H1 (cell line): ENCODE data around the gene ATP4A. TPM values are rescaled to one million over a fixed set of nuclear protein-coding genes. Genes with fewer than 3 reads are reported as not detected.

ENCODE experiments used
- CTCF ChIA-PET: fragments of 300-600 bp; sonication (Branson Sonifier 250); formaldehyde crosslinking; loops from one replicate; lab custom pipeline; 2021; ENCODE audit not compliant: partially characterized antibody; lab: Charles Lee
- POLR2A ChIA-PET: fragments of 300-600 bp; sonication (Branson Sonifier 250); formaldehyde crosslinking; loops from one replicate; lab custom pipeline; 2021; ENCODE audit warnings: inconsistent platforms; ENCODE audit not compliant: partially characterized antibody; lab: Charles Lee
- DNase-seq, 2 experiments: peaks; one replicate each; pipeline versions ENCODE4 v3.0.0 to v3.0.0-alpha.2; 2010 to 2022; ENCODE audit warnings: low spot score in 2 of 2, low read depth in 1 of 2, mixed read lengths in 1 of 2
- FAIRE-seq: peaks from 2 replicates; lab custom pipeline; 2011; peaks lifted over from hg19 to GRCh38; lab: Jason Lieb, UNC
- H2AFZ ChIP-seq: 2 replicates; pipeline ENCODE4 v1.8.1; 2012; ENCODE audit warnings: low read length, inconsistent platforms
- H2AK5ac ChIP-seq: 2 replicates; pipeline ENCODE4 v1.6.1; 2013; ENCODE audit warnings: low read depth, low read length
- H2BK120ac ChIP-seq: replicated peaks from 2 replicates; pipeline ENCODE3; 2013; ENCODE audit warnings: low read depth, low read length, inconsistent platforms
- H2BK12ac ChIP-seq: 2 replicates; pipeline ENCODE4 v1.6.1; 2013; ENCODE audit warnings: low read depth, low read length
- H2BK15ac ChIP-seq: 2 replicates; pipeline ENCODE4 v1.6.1; 2013; ENCODE audit warnings: low read length
- H2BK20ac ChIP-seq: 2 replicates; pipeline ENCODE4 v1.6.1; 2013; ENCODE audit warnings: low read length
- H2BK5ac ChIP-seq: 2 replicates; pipeline ENCODE4 v1.6.1; 2013; ENCODE audit warnings: low read depth, low read length
- H3K14ac ChIP-seq: 2 replicates; pipeline ENCODE4 v1.6.1; 2013; ENCODE audit warnings: inconsistent platforms; ENCODE audit not compliant: insufficient read length
- H3K18ac ChIP-seq: 2 replicates; pipeline ENCODE4 v1.6.1; 2013; ENCODE audit warnings: low read length; ENCODE audit errors: extremely low read depth
- H3K23ac ChIP-seq: 2 replicates; pipeline ENCODE4 v1.6.1; 2013; ENCODE audit warnings: inconsistent platforms; ENCODE audit not compliant: insufficient read length
- H3K23me2 ChIP-seq: 2 replicates; pipeline ENCODE4 v1.6.1; 2013; ENCODE audit warnings: low read depth, low read length
- H3K27ac ChIP-seq: 2 replicates; pipeline ENCODE4 v1.6.1; 2011; ENCODE audit warnings: low read depth, low read length, inconsistent platforms
- H3K27me3 ChIP-seq, 4 experiments: replicated peaks in 1 of 4; 1 replicate in 1 of 4; 2 replicates in 3 of 4; pipeline versions ENCODE4 v1.6.1 to v1.8.1; 2011 to 2013; ENCODE audit warnings: low read length in 3 of 4, mild to moderate bottlenecking in 3 of 4, inconsistent platforms in 2 of 4, mixed read lengths in 2 of 4, moderate library complexity in 1 of 4; ENCODE audit not compliant: control insufficient read depth in 3 of 4, insufficient read depth in 3 of 4; ENCODE audit errors: extremely low read depth in 1 of 4
- H3K36me3 ChIP-seq, 4 experiments: 2 replicates each; pipeline versions ENCODE4 v1.6.1 to v1.8.1; 2011 to 2013; ENCODE audit warnings: mild to moderate bottlenecking in 4 of 4, low read length in 3 of 4, moderate library complexity in 2 of 4, control low read depth in 1 of 4, inconsistent platforms in 1 of 4; ENCODE audit not compliant: insufficient read depth in 4 of 4, control insufficient read depth in 2 of 4
- H3K4ac ChIP-seq: replicated peaks from 2 replicates; pipeline ENCODE3; 2013; ENCODE audit warnings: low read length, low read depth, mixed read lengths, inconsistent platforms; ENCODE audit not compliant: insufficient read length
- H3K4me1 ChIP-seq, 4 experiments: replicated peaks in 1 of 4; 1 replicate in 1 of 4; 2 replicates in 3 of 4; pipeline versions ENCODE4 v1.6.1 to v1.8.1; 2011 to 2013; ENCODE audit warnings: low read length in 3 of 4, inconsistent platforms in 2 of 4, mixed read lengths in 1 of 4; ENCODE audit not compliant: insufficient read depth in 4 of 4, control insufficient read depth in 3 of 4
- H3K4me2 ChIP-seq, 2 experiments: 2 replicates each; pipeline versions ENCODE4 v1.6.1 to v1.8.1; 2011 to 2013; ENCODE audit warnings: low read depth in 2 of 2, low read length in 2 of 2, control low read depth in 1 of 2, inconsistent platforms in 1 of 2, mild to moderate bottlenecking in 1 of 2; ENCODE audit not compliant: insufficient read depth in 1 of 2
- H3K4me3 ChIP-seq, 4 experiments: fragments of 200-600, 300-600 bp in 1 of 4; sonication (generic), shearing (Covaris generic), sonication (Bioruptor Twin) in 1 of 4; 2 replicates each; pipeline versions ENCODE4 v1.5.1 to v1.8.1; 2011 to 2016; ENCODE audit warnings: low read length in 4 of 4, low read depth in 3 of 4, control low read depth in 2 of 4, inconsistent platforms in 2 of 4, mild to moderate bottlenecking in 2 of 4, mixed read lengths in 1 of 4, moderate library complexity in 1 of 4; ENCODE audit not compliant: insufficient read depth in 2 of 4; ENCODE audit errors: extremely low read depth in 1 of 4
- H3K56ac ChIP-seq: replicated peaks from 2 replicates; pipeline ENCODE3; 2013; ENCODE audit warnings: low read depth, mild to moderate bottlenecking, mixed read lengths, low read length, inconsistent platforms; ENCODE audit not compliant: insufficient read length
- H3K79me1 ChIP-seq: 2 replicates; pipeline ENCODE4 v1.6.1; 2013; ENCODE audit warnings: low read depth, low read length, control low read depth
- H3K79me2 ChIP-seq, 2 experiments: 2 replicates each; pipeline versions ENCODE4 v1.6.1 to v1.8.1; 2012 to 2013; ENCODE audit warnings: low read length in 2 of 2, mild to moderate bottlenecking in 2 of 2, inconsistent platforms in 1 of 2; ENCODE audit not compliant: insufficient read depth in 2 of 2, control insufficient read depth in 1 of 2
- H3K9ac ChIP-seq, 4 experiments: replicated peaks in 1 of 4; 1 replicate in 1 of 4; 2 replicates in 3 of 4; pipeline versions ENCODE4 v1.6.1 to v1.8.1; 2011 to 2013; ENCODE audit warnings: low read depth in 3 of 4, low read length in 3 of 4, control low read depth in 2 of 4, mild to moderate bottlenecking in 2 of 4, moderate library complexity in 2 of 4, inconsistent platforms in 1 of 4; ENCODE audit errors: extremely low read depth in 1 of 4
- H3K9me3 ChIP-seq, 2 experiments: 2 replicates each; pipeline versions ENCODE4 v1.6.1 to v1.8.1; 2012 to 2013; ENCODE audit warnings: mild to moderate bottlenecking in 2 of 2, moderate library complexity in 2 of 2, control low read depth in 1 of 2, inconsistent platforms in 1 of 2, low read depth in 1 of 2, low read length in 1 of 2, mixed read lengths in 1 of 2; ENCODE audit not compliant: insufficient read depth in 2 of 2
- H4K20me1 ChIP-seq, 2 experiments: replicated peaks in 1 of 2; 2 replicates each; pipeline versions ENCODE3 to v1.8.1; 2011 to 2013; ENCODE audit warnings: inconsistent platforms in 2 of 2, low read length in 2 of 2, mild to moderate bottlenecking in 1 of 2; ENCODE audit not compliant: insufficient read depth in 2 of 2, control insufficient read depth in 1 of 2
- H4K5ac ChIP-seq: 2 replicates; pipeline ENCODE4 v1.6.1; 2013; ENCODE audit warnings: low read length, low read depth, mixed read lengths, inconsistent platforms; ENCODE audit not compliant: insufficient read length
- H4K8ac ChIP-seq: 2 replicates; pipeline ENCODE4 v1.8.0; 2013; ENCODE audit warnings: mild to moderate bottlenecking, moderate library complexity, low read length, inconsistent platforms; ENCODE audit not compliant: insufficient read depth; ENCODE audit errors: extremely low read depth
- H4K91ac ChIP-seq: replicated peaks from 2 replicates; pipeline ENCODE3; 2013; ENCODE audit warnings: low read length, mixed read lengths, inconsistent platforms; ENCODE audit not compliant: insufficient read length
- BACH1 ChIP-seq: IDR thresholded peaks from 2 replicates; pipeline ENCODE4 v1.6.1; 2012; ENCODE audit warnings: low read length, improper control_type of control experiment
- BRCA1 ChIP-seq: IDR thresholded peaks from 2 replicates; pipeline ENCODE4 v1.6.1; 2012; ENCODE audit warnings: low read depth, low read length, improper control_type of control experiment
- NRF1 ChIP-seq: IDR thresholded peaks from 2 replicates; pipeline ENCODE4 v1.6.1; 2011; ENCODE audit warnings: mild to moderate bottlenecking, low read depth, low read length, improper control_type of control experiment
- RAD21 ChIP-seq, 2 experiments: IDR thresholded peaks in 1 of 2; conservative IDR thresholded peaks in 1 of 2; 2 replicates each; pipeline ENCODE4 v1.6.1; 2011; ENCODE audit warnings: low read depth in 2 of 2, low read length in 2 of 2, improper control_type of control experiment in 1 of 2, inconsistent platforms in 1 of 2, mild to moderate bottlenecking in 1 of 2, moderate library complexity in 1 of 2
- TAF7 ChIP-seq: optimal IDR thresholded peaks from 2 replicates; pipeline ENCODE3; 2011; ENCODE audit warnings: low read depth, mild to moderate bottlenecking, inconsistent platforms, low read length, moderate library complexity, borderline replicate concordance
- TEAD4 ChIP-seq: IDR thresholded peaks from 2 replicates; pipeline ENCODE4 v1.6.1; 2012; ENCODE audit warnings: low read depth, low read length, inconsistent platforms, mixed read lengths
- WGBS, 2 experiments: shearing (Covaris generic) in 1 of 2; methylation state at CpG; one replicate each; pipeline versions ENCODE4 v1.1.6 to v1.1.7; 2013 to 2015; ENCODE audit warnings: low lambda C conversion rate in 2 of 2, mixed read lengths in 2 of 2, inconsistent platforms in 1 of 2, low coverage in 1 of 2, missing lambda C conversion rate in 1 of 2; ENCODE audit not compliant: insufficient replicate concordance in 2 of 2, insufficient coverage in 1 of 2, insufficient read length in 1 of 2; ENCODE audit errors: extremely low coverage in 1 of 2, missing lambda C conversion rate in 1 of 2; 5-methylcytosine and 5-hydroxymethylcytosine counted together
- polyA plus RNA-seq, 7 experiments: library from polyadenylated mRNA; depleted of rRNA in 3 of 7; stranded (reverse) in 5 of 7; unstranded in 2 of 7; fragments of >200 nt in 5 of 7; fragments of 200-250 nt in 2 of 7; gene quantifications; 1 replicate in 5 of 7; 2 replicates in 1 of 7; 4 replicates in 1 of 7; pipeline versions ENCODE4 v1.2.1 to v1.2.3, GENCODE V29; 2011 to 2013; ENCODE audit warnings: missing spikeins in 2 of 7, mixed read lengths in 2 of 7
- total RNA-seq: library from RNA; stranded (reverse); fragmentation: NEBNext Ultra II Directional; extraction: Animal tissue kit (Norgen Biotek cat#: 25700); gene quantifications from 2 replicates; pipeline ENCODE4 v1.2.1, GENCODE V29; 2021

The ATP4A gene
- total and polyA plus RNA-seq, 2 of the 8 experiments (the other 6 are each of a cell fraction or from before 2014, with no cell fraction given): 0.50 to 1.2 TPM

- H2BK5ac ChIP-seq: peak overlapping the region; percentile 44; the same call in 1 of the 2 replicates
- H3K4me3 ChIP-seq: no peak overlapping the region
- H2AFZ ChIP-seq: no peak overlapping the region
- H3K14ac ChIP-seq: no peak overlapping the region
- ChIA-PET CTCF (interaction anchor here (0.6 to 7.7 kb wide), 2 partner anchors 37 to 141 kb away, joined by 3 to 90 read pairs; partner anchors contain the start of gene PMIS2), POLR2A (no interaction called here)
- H3K9ac ChIP-seq: no peak overlapping the region
- no peaks in the 10 kb centered on the region for H3K79me2 ChIP-seq
- H2BK15ac ChIP-seq: 0 out of 2 replicates have a peak overlapping the region, but pooled peaks have one; percentile 72
- H3K79me1 ChIP-seq: no peaks in the 10 kb centered on the region
- no peak overlapping the region for H3K4ac ChIP-seq
- DNase-seq (no peak), FAIRE-seq (no peak)
- peaks cover 0 to 6% (median 0%) of the 10 kb centered on the region in 4 experiments; a peak in 2 of 7 replicates for H3K27me3 ChIP-seq
- H2BK120ac ChIP-seq: no peak overlapping the region
- H4K5ac ChIP-seq: no peak overlapping the region
- peaks cover 0 to 3% (median 0%) of the 10 kb centered on the region in 4 experiments; a peak in 2 of 8 replicates for H3K36me3 ChIP-seq
- H4K20me1 ChIP-seq: peaks cover 3 to 8% of the 10 kb centered on the region in 2 experiments
- H2BK20ac ChIP-seq: no peak overlapping the region
- H3K23me2 ChIP-seq: peaks cover 4% of the 10 kb centered on the region; the same call in 1 of the 2 replicates
- no peak overlapping the region for H4K91ac ChIP-seq
- TF ChIP-seq BRCA1: no peak
- no peak for TF ChIP-seq BACH1
- TF ChIP-seq TAF7: no peak
- no peak for TF ChIP-seq NRF1
- TF ChIP-seq TEAD4: no peak
- no peak for TF ChIP-seq RAD21 (IDR thresholded peaks at IDR 0.05 in 1 of 2, conservative IDR thresholded peaks at IDR 0.05 in 1 of 2; ENCODE audit: low read depth in 2 of 2, low read length in 2 of 2)
- H3K4me2 ChIP-seq: no peak overlapping the region
- H4K8ac ChIP-seq: no peak overlapping the region
- H3K27ac ChIP-seq: no peak overlapping the region
- peaks cover 0 to 2% (median under 1%) of the 10 kb centered on the region in 4 experiments; a peak in 2 of 7 replicates for H3K4me1 ChIP-seq
- H2BK12ac ChIP-seq: peak overlapping the region; percentile 90; the same call in 1 of the 2 replicates
- no peak overlapping the region for H3K18ac ChIP-seq
- no peak overlapping the region for H3K56ac ChIP-seq
- 71% methylated on average over 14 of the region's 14 CpGs; no CpG with 5 or more reads in 1 of the 2 experiments for WGBS, 2 experiments
- H2AK5ac ChIP-seq: no peak overlapping the region; the same call in 1 of the 2 replicates
- H3K9me3 ChIP-seq: no peaks in the 10 kb centered on the region
- no peak overlapping the region for H3K23ac ChIP-seq
Observed at GRCh38 chr19:35553385-35554000, 10.0 kb downstream of the ATP4A start.
